ENCODE measurements around the gene FUT8. TPM values are rescaled to one million over a fixed set of nuclear protein-coding genes. Genes with fewer than 3 reads are reported as not detected.

Gene FUT8
- total and polyA plus RNA-seq, 2 of the 8 experiments (the other 6 are each of a cell fraction or from before 2014, with no cell fraction given), result 10.5 to 25.1 TPM

- 100% methylated on average over 1 of the region's 1 CpG; no CpG with 5 or more reads in 1 of the 2 experiments for WGBS, 2 experiments (ENCODE audit: extremely low coverage in 1 of 2, insufficient coverage in 1 of 2, insufficient read length in 1 of 2, insufficient replicate concordance in 2 of 2, low coverage in 1 of 2, low lambda C conversion rate in 2 of 2, missing lambda C conversion rate in 1 of 2)
- CTCF ChIA-PET (ENCODE audit: partially characterized antibody), result interaction anchor here (0.7 kb wide), 1 partner anchor 202 kb away, joined by 4 read pairs; no protein-coding TSS in a partner anchor
- no peak overlapping the region for H3K4ac ChIP-seq (replicated peaks; ENCODE audit: insufficient read length, low read depth, low read length)
- H3K14ac ChIP-seq (ENCODE audit: insufficient read length), result no peak overlapping the region
- H3K79me1 ChIP-seq (ENCODE audit: low read depth, low read length), result no peaks in the 10 kb centered on the region
- no peak overlapping the region for H2BK20ac ChIP-seq (ENCODE audit: low read length)
- H3K23ac ChIP-seq (ENCODE audit: insufficient read length), result no peak overlapping the region
- no peak overlapping the region for H3K18ac ChIP-seq (ENCODE audit: extremely low read depth, low read length)
- FAIRE-seq, result no peak
- peaks cover 4 to 11% of the 10 kb centered on the region in 2 experiments for H3K9me3 ChIP-seq (ENCODE audit: insufficient read depth in 2 of 2, low read depth in 1 of 2, low read length in 1 of 2)
- H2AK5ac ChIP-seq (ENCODE audit: low read depth, low read length), result no peak overlapping the region
- DNase-seq (ENCODE audit: low read depth in 1 of 2, low spot score in 2 of 2), result no peak
- H3K79me2 ChIP-seq (ENCODE audit: control insufficient read depth in 1 of 2, insufficient read depth in 2 of 2, low read length in 2 of 2), result peaks cover 0 to 26% of the 10 kb centered on the region in 2 experiments; a peak in 1 of 4 replicates
- no peak overlapping the region for H3K56ac ChIP-seq (replicated peaks; ENCODE audit: insufficient read length, low read depth, low read length)
- peaks cover 0 to 8% (median 2%) of the 10 kb centered on the region in 4 experiments; a peak in 2 of 8 replicates for H3K36me3 ChIP-seq (ENCODE audit: control insufficient read depth in 2 of 4, insufficient read depth in 4 of 4, low read length in 3 of 4)
- H3K27me3 ChIP-seq (replicated peaks in 1 of 4; ENCODE audit: control insufficient read depth in 3 of 4, extremely low read depth in 1 of 4, insufficient read depth in 3 of 4, low read length in 3 of 4), result no peaks in the 10 kb centered on the region
- H2BK5ac ChIP-seq (ENCODE audit: low read depth, low read length), result no peak overlapping the region
- no peak overlapping the region for H2BK120ac ChIP-seq (replicated peaks; ENCODE audit: low read depth, low read length)
- no peak overlapping the region for H3K4me3 ChIP-seq (ENCODE audit: extremely low read depth in 1 of 4, insufficient read depth in 2 of 4, low read depth in 3 of 4, low read length in 4 of 4)
- H3K4me2 ChIP-seq (ENCODE audit: insufficient read depth in 1 of 2, low read depth in 2 of 2, low read length in 2 of 2), result no peak overlapping the region
- H2AFZ ChIP-seq (ENCODE audit: low read length), result no peak overlapping the region
- no peaks in the 10 kb centered on the region for H4K20me1 ChIP-seq (replicated peaks in 1 of 2; ENCODE audit: control insufficient read depth in 1 of 2, insufficient read depth in 2 of 2, low read length in 2 of 2)
- POLR2A ChIA-PET (ENCODE audit: partially characterized antibody), result no interaction called here
- H2BK15ac ChIP-seq (ENCODE audit: low read length), result no peak overlapping the region
- no peaks in the 10 kb centered on the region for H3K23me2 ChIP-seq (ENCODE audit: low read depth, low read length)
- H2BK12ac ChIP-seq (ENCODE audit: low read depth, low read length), result no peak overlapping the region
- H4K5ac ChIP-seq (ENCODE audit: insufficient read length, low read depth, low read length), result no peak overlapping the region
- H3K4me1 ChIP-seq (replicated peaks in 1 of 4; ENCODE audit: control insufficient read depth in 3 of 4, insufficient read depth in 4 of 4, low read length in 3 of 4), result peaks cover 0 to 4% (median under 1%) of the 10 kb centered on the region in 4 experiments; a peak in 2 of 7 replicates
- H3K27ac ChIP-seq (ENCODE audit: low read depth, low read length), result no peak overlapping the region
- H4K91ac ChIP-seq (replicated peaks; ENCODE audit: insufficient read length, low read length), result no peak overlapping the region
- no peak overlapping the region for H4K8ac ChIP-seq (ENCODE audit: extremely low read depth, insufficient read depth, low read length)
- H3K9ac ChIP-seq (replicated peaks in 1 of 4; ENCODE audit: extremely low read depth in 1 of 4, low read depth in 3 of 4, low read length in 3 of 4), result no peak overlapping the region
- no peak for TF ChIP-seq HDAC2 (IDR thresholded peaks at IDR 0.05; ENCODE audit: borderline replicate concordance in 1 of 2, low read depth in 2 of 2, low read length in 2 of 2)
- TF ChIP-seq MAFK (IDR thresholded peaks at IDR 0.05; ENCODE audit: low read depth, low read length), result no peak
- no peak for TF ChIP-seq TAF1 (IDR thresholded peaks at IDR 0.05; ENCODE audit: low read depth, low read length)
- TF ChIP-seq TEAD4 (IDR thresholded peaks at IDR 0.05; ENCODE audit: low read depth, low read length), result no peak
- TF ChIP-seq SP4 (IDR thresholded peaks at IDR 0.05; ENCODE audit: low read length), result no peak
- TF ChIP-seq JUND (IDR thresholded peaks at IDR 0.05; ENCODE audit: low read length), result no peak
- no peak for TF ChIP-seq FOSL1 (IDR thresholded peaks at IDR 0.05; ENCODE audit: insufficient read depth, low read depth, low read length)
- no peak for TF ChIP-seq SUZ12 (IDR thresholded peaks at IDR 0.05; ENCODE audit: low read length)
- TF ChIP-seq RAD21 (IDR thresholded peaks at IDR 0.05 in 1 of 2, conservative IDR thresholded peaks at IDR 0.05 in 1 of 2; ENCODE audit: low read depth in 2 of 2, low read length in 2 of 2), result no peak
- TF ChIP-seq, protein P1, sequence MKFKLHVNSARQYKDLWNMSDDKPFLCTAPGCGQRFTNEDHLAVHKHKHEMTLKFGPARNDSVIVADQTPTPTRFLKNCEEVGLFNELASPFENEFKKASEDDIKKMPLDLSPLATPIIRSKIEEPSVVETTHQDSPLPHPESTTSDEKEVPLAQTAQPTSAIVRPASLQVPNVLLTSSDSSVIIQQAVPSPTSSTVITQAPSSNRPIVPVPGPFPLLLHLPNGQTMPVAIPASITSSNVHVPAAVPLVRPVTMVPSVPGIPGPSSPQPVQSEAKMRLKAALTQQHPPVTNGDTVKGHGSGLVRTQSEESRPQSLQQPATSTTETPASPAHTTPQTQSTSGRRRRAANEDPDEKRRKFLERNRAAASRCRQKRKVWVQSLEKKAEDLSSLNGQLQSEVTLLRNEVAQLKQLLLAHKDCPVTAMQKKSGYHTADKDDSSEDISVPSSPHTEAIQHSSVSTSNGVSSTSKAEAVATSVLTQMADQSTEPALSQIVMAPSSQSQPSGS (IDR thresholded peaks at IDR 0.05; ENCODE audit: low read length), result no peak
- no peak for TF ChIP-seq SP1 (IDR thresholded peaks at IDR 0.05; ENCODE audit: low read depth, low read length)
- no peak for TF ChIP-seq SRF (IDR thresholded peaks at IDR 0.05; ENCODE audit: low read depth, low read length)
- TF ChIP-seq EGR1 (IDR thresholded peaks at IDR 0.05; ENCODE audit: borderline replicate concordance, low read depth, low read length), result no peak
Observed at GRCh38 chr14:65431951-65432350, 19.4 kb downstream of the FUT8 start.

Data from H1 (cell line).